Measurements from ENCODE around the gene FRAT2. TPM values are rescaled to one million over a fixed set of nuclear protein-coding genes. Genes with fewer than 3 reads are reported as not detected.

Gene FRAT2
- total and polyA plus RNA-seq, 4 donors = 2.7 to 15.1 (median 11.7) TPM

DNA sequence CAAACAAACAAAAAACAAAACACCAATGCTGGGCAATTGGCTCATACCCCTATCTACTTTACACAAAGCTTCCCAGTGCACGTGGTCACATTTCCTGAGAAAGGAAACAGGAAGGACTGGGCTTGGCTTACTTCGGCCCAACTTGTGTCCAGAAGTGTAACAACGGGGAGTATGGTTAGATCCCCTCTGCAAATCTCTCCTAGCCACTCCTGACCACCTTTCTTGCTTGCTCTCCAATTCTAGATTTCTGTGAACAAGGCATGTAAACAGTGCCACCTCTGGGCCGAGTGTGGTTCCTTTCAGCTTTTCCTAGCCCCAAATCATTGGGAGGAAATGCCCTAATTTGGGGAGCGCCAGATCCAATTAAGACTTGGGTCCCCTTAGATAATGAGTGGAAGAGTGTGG lies 21.0 kb upstream of the FRAT2 start:
- Histone ChIP-seq H3K4me1 (ENCODE audit: control insufficient read depth in 4 of 4, insufficient read depth in 4 of 4, low read length in 3 of 4) (peaks cover 0 to 3% (median 0%) of the 10 kb centered on the region in 4 donors), H3K9ac (ENCODE audit: low read depth in 1 of 2, low read length in 2 of 2) (no peak overlapping the region), H3K27me3 (ENCODE audit: control insufficient read depth in 4 of 4, insufficient read depth in 4 of 4, low read length in 3 of 4) (no peaks in the 10 kb centered on the region), H3K9me3 (ENCODE audit: control insufficient read depth in 4 of 4, low read length in 3 of 4) (no peaks in the 10 kb centered on the region), H3K27ac (ENCODE audit: low read depth in 1 of 2, low read length in 2 of 2) (no peak overlapping the region), H3K36me3 (ENCODE audit: control insufficient read depth in 4 of 4, insufficient read depth in 3 of 4, low read depth in 1 of 4, low read length in 3 of 4) (peaks cover 0 to 11% (median 5%) of the 10 kb centered on the region in 4 donors), H3K4me3 (ENCODE audit: low read depth in 1 of 3, low read length in 3 of 3) (no peak overlapping the region)
- TF ChIP-seq NR2F2 (IDR thresholded peaks at IDR 0.05) = no peak
- TF ChIP-seq, protein P1, sequence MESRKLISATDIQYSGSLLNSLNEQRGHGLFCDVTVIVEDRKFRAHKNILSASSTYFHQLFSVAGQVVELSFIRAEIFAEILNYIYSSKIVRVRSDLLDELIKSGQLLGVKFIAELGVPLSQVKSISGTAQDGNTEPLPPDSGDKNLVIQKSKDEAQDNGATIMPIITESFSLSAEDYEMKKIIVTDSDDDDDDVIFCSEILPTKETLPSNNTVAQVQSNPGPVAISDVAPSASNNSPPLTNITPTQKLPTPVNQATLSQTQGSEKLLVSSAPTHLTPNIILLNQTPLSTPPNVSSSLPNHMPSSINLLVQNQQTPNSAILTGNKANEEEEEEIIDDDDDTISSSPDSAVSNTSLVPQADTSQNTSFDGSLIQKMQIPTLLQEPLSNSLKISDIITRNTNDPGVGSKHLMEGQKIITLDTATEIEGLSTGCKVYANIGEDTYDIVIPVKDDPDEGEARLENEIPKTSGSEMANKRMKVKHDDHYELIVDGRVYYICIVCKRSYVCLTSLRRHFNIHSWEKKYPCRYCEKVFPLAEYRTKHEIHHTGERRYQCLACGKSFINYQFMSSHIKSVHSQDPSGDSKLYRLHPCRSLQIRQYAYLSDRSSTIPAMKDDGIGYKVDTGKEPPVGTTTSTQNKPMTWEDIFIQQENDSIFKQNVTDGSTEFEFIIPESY (IDR thresholded peaks at IDR 0.05) = no peak
- TF ChIP-seq, protein P2, sequence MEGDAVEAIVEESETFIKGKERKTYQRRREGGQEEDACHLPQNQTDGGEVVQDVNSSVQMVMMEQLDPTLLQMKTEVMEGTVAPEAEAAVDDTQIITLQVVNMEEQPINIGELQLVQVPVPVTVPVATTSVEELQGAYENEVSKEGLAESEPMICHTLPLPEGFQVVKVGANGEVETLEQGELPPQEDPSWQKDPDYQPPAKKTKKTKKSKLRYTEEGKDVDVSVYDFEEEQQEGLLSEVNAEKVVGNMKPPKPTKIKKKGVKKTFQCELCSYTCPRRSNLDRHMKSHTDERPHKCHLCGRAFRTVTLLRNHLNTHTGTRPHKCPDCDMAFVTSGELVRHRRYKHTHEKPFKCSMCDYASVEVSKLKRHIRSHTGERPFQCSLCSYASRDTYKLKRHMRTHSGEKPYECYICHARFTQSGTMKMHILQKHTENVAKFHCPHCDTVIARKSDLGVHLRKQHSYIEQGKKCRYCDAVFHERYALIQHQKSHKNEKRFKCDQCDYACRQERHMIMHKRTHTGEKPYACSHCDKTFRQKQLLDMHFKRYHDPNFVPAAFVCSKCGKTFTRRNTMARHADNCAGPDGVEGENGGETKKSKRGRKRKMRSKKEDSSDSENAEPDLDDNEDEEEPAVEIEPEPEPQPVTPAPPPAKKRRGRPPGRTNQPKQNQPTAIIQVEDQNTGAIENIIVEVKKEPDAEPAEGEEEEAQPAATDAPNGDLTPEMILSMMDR (IDR thresholded peaks at IDR 0.05; ENCODE audit: low read depth, low read length, missing input control) = peak; percentile 44
- peak; percentile 80 to 89 for TF ChIP-seq RAD21 (IDR thresholded peaks at IDR 0.05)
- TF ChIP-seq, protein P3, sequence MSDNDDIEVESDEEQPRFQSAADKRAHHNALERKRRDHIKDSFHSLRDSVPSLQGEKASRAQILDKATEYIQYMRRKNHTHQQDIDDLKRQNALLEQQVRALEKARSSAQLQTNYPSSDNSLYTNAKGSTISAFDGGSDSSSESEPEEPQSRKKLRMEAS (IDR thresholded peaks at IDR 0.05) = no peak
- no peak for DNase-seq (ENCODE audit: low spot score)
- 51% methylated on average over 5 of the region's 5 CpGs for WGBS

DNA sequence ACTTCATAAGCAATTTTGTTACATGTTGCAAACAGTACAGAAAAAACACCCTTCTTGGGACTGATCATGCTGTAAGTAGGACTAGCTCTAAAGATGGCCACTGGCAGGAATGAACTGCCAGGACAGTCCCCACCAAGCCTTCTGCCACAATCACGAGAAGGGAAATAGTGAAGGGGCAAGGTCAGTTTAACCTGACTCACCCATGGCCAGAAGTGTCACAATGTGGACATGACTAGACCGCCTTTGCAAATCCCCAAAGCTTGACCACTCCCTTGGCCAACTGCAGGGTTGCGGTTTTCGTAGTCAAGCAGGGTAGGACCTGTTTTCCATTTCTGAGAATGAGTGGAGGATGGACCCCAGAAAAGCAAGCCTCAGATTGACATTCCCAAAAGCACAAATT lies 19.4 kb upstream of the FRAT2 start:
- TF ChIP-seq RXRA (IDR thresholded peaks at IDR 0.05) = no peak
- 87% methylated on average over 4 of the region's 4 CpGs for WGBS
- H3K9me3 ChIP-seq (ENCODE audit: control insufficient read depth in 4 of 4, low read length in 3 of 4) = no peaks in the 10 kb centered on the region
- H3K4me1 ChIP-seq (ENCODE audit: control insufficient read depth in 4 of 4, insufficient read depth in 4 of 4, low read length in 3 of 4) = peaks cover 0 to 3% (median 0%) of the 10 kb centered on the region in 4 donors
- H3K9ac ChIP-seq (ENCODE audit: low read depth in 1 of 2, low read length in 2 of 2) = no peak overlapping the region
- no peak overlapping the region for H3K27ac ChIP-seq (ENCODE audit: low read depth in 1 of 2, low read length in 2 of 2)
- H3K27me3 ChIP-seq (ENCODE audit: control insufficient read depth in 4 of 4, insufficient read depth in 4 of 4, low read length in 3 of 4) = no peaks in the 10 kb centered on the region
- DNase-seq (ENCODE audit: low spot score) = no peak
- peaks cover 0 to 11% (median 4%) of the 10 kb centered on the region in 4 donors for H3K36me3 ChIP-seq (ENCODE audit: control insufficient read depth in 4 of 4, insufficient read depth in 3 of 4, low read depth in 1 of 4, low read length in 3 of 4)
- no peak overlapping the region for H3K4me3 ChIP-seq (ENCODE audit: low read depth in 1 of 3, low read length in 3 of 3)

DNA sequence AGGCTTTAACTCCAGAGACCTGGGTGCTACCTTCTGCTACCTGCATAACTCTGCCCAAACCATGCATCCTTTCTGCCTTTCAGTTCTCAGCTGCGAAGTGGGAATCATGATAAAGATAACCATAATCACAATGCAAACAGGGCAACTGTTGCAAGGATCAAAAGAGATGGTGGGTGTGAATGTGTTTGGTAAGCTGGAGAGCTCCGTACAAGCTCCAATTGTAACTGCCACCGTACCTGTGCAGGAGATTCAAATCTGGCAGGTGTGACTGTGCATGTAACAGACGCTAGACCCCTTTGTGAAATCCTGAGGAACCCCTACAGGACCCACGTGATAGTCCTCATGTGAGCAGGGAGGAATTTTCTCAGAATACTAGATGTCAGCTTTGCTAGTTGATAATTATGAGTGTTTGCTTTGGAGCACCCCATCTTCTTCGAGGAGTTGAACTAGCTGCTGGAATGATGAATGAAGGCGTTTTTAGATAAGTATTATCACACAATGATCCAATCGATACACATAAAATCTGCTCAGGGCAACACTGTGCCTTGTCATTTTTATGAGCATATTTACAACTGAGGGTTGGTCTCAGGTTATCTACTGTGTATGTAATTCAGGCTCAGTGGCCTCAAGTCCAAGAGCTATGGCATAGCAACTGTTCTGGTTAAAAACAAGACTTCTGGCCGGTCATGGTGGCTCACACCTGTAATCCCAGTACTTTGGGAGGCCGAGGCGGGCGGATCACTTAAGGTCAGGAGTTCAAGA lies 15.4 kb upstream of the FRAT2 start:
- Histone ChIP-seq H3K4me3 (ENCODE audit: low read depth in 1 of 3, low read length in 3 of 3) (no peak overlapping the region), H3K4me1 (ENCODE audit: control insufficient read depth in 4 of 4, insufficient read depth in 4 of 4, low read length in 3 of 4) (no peaks in the 10 kb centered on the region), H3K27me3 (ENCODE audit: control insufficient read depth in 4 of 4, insufficient read depth in 4 of 4, low read length in 3 of 4) (no peaks in the 10 kb centered on the region), H3K9me3 (ENCODE audit: control insufficient read depth in 4 of 4, low read length in 3 of 4) (no peaks in the 10 kb centered on the region), H3K27ac (ENCODE audit: low read depth in 1 of 2, low read length in 2 of 2) (no peak overlapping the region), H3K9ac (ENCODE audit: low read depth in 1 of 2, low read length in 2 of 2) (no peak overlapping the region), H3K36me3 (ENCODE audit: control insufficient read depth in 4 of 4, insufficient read depth in 3 of 4, low read depth in 1 of 4, low read length in 3 of 4) (peaks cover 0 to 6% (median 0%) of the 10 kb centered on the region in 4 donors)
- DNase-seq (ENCODE audit: low spot score) = no peak
- 85% methylated on average over 12 of the region's 12 CpGs for WGBS
- TF ChIP-seq RAD21 (IDR thresholded peaks at IDR 0.05) = no peak
- TF ChIP-seq FOXA1 (IDR thresholded peaks at IDR 0.05) = no peak
- no peak for TF ChIP-seq TAF1 (conservative IDR thresholded peaks at IDR 0.05)
- TF ChIP-seq JUND (IDR thresholded peaks at IDR 0.05) = no peak
- no peak for TF ChIP-seq YY1 (IDR thresholded peaks at IDR 0.05)
- TF ChIP-seq EGR1 (IDR thresholded peaks at IDR 0.05; ENCODE audit: low read depth in 2 of 2) = no peak
- TF ChIP-seq NR2F2 (IDR thresholded peaks at IDR 0.05) = no peak
- TF ChIP-seq, protein P3 (IDR thresholded peaks at IDR 0.05) = no peak
- TF ChIP-seq RXRA (IDR thresholded peaks at IDR 0.05) = no peak
- TF ChIP-seq SP1 (IDR thresholded peaks at IDR 0.05) = no peak
- TF ChIP-seq, protein P1 (IDR thresholded peaks at IDR 0.05) = no peak
- TF ChIP-seq, protein P4, sequence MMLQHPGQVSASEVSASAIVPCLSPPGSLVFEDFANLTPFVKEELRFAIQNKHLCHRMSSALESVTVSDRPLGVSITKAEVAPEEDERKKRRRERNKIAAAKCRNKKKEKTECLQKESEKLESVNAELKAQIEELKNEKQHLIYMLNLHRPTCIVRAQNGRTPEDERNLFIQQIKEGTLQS (IDR thresholded peaks at IDR 0.05) = no peak
- no peak for TF ChIP-seq HNF4G (IDR thresholded peaks at IDR 0.05)
- no peak for TF ChIP-seq GABPA (IDR thresholded peaks at IDR 0.05 in 1 of 2, conservative IDR thresholded peaks at IDR 0.05 in 1 of 2)
- no peak for TF ChIP-seq FOXA2 (IDR thresholded peaks at IDR 0.05)
- TF ChIP-seq, protein P2 (IDR thresholded peaks at IDR 0.05; ENCODE audit: low read depth, low read length, missing input control) = no peak
- no peak for TF ChIP-seq HNF4A (conservative IDR thresholded peaks at IDR 0.05)
